GM12878 (cell line): ENCODE data around the gene TNIP2. TPM values are rescaled to one million over a fixed set of nuclear protein-coding genes. Genes with fewer than 3 reads are reported as not detected.

Experiments
- ATAC-seq: fragments of 200-7000 bp; cut with Tn5 transposase; 3 replicates; pipeline ENCODE4 v1.9.1; 2020; ENCODE audit warnings: mild to moderate bottlenecking, moderate library complexity
- BruUV-seq: library from RNA; stranded (reverse); fragments of 400-500 nt; replicated peaks from 2 replicates; lab custom pipeline; 2021; lab: Mats Ljungman, UMichigan
- CTCF ChIA-PET: fragments of 300-600 bp; sonication (Branson Sonifier 250); formaldehyde crosslinking; extraction: SDS; loops from one replicate; lab custom pipeline; 2021; ENCODE audit warnings: inconsistent platforms; lab: Yijun Ruan, JAX
- POLR2A ChIA-PET: fragments of 350-600 bp; formaldehyde crosslinking; extraction: SDS; loops from one replicate; lab custom pipeline; 2021; ENCODE audit warnings: inconsistent platforms; lab: Charles Lee
- RAD21 ChIA-PET: fragments of 300-600 bp; sonication (Branson Sonifier 250); formaldehyde crosslinking; loops from one replicate; lab custom pipeline; 2023; ENCODE audit warnings: antibody characterized with exemption; ENCODE audit not compliant: unreplicated experiment; lab: Charles Lee
- SMC1A ChIA-PET: fragments of 300-600 bp; sonication (Branson Sonifier 250); formaldehyde crosslinking; loops from one replicate; lab custom pipeline; 2023; ENCODE audit not compliant: unreplicated experiment, uncharacterized antibody; lab: Charles Lee
- DNase-seq: peaks from one replicate; pipeline ENCODE4 v3.0.0-alpha.2; 2011; ENCODE audit warnings: low read depth, low spot score
- FAIRE-seq: peaks from 3 replicates; lab custom pipeline; 2011; peaks lifted over from hg19 to GRCh38; lab: Jason Lieb, UNC
- H2AFZ ChIP-seq: 2 replicates; pipeline ENCODE4 v1.6.0; 2011; ENCODE audit warnings: low read depth, low read length, control low read depth; ENCODE audit not compliant: control insufficient read depth
- H3K27ac ChIP-seq: 2 replicates; pipeline ENCODE4 v1.5.1; 2011; ENCODE audit warnings: control low read depth; ENCODE audit not compliant: control insufficient read depth, insufficient read depth
- H3K27me3 ChIP-seq, 2 experiments: replicated peaks in 1 of 2; 2 replicates each; pipeline versions ENCODE4 v1.6.0 to v1.6.1; 2011; ENCODE audit warnings: low read length in 1 of 2; ENCODE audit not compliant: control insufficient read depth in 2 of 2, insufficient read depth in 2 of 2
- H3K36me3 ChIP-seq, 2 experiments: 2 replicates each; pipeline ENCODE4 v1.5.1; 2011; ENCODE audit warnings: low read length in 1 of 2; ENCODE audit not compliant: control insufficient read depth in 2 of 2, insufficient read depth in 2 of 2
- H3K4me1 ChIP-seq: 2 replicates; pipeline ENCODE4 v1.6.1; 2011; ENCODE audit warnings: mild to moderate bottlenecking, low read length, moderate library complexity, mixed read lengths; ENCODE audit not compliant: control insufficient read depth, insufficient read depth
- H3K4me2 ChIP-seq: 2 replicates; pipeline ENCODE4 v1.6.0; 2011; ENCODE audit warnings: control low read depth; ENCODE audit not compliant: control insufficient read depth, insufficient read depth
- H3K4me3 ChIP-seq: fragments of 200-600 bp; sonication (generic); 2 replicates; pipeline ENCODE4 v1.5.1; 2016
- H3K79me2 ChIP-seq: 2 replicates; pipeline ENCODE4 v1.6.0; 2011; ENCODE audit warnings: low read length; ENCODE audit not compliant: control insufficient read depth, insufficient read depth
- H3K9ac ChIP-seq: 2 replicates; pipeline ENCODE4 v1.8.0; 2011; ENCODE audit warnings: low read length, control low read depth, mixed read lengths; ENCODE audit not compliant: control insufficient read depth, insufficient read depth
- H3K9me3 ChIP-seq: replicated peaks from 3 replicates; pipeline ENCODE4 v1.5.1; 2011; ENCODE audit warnings: mild to moderate bottlenecking, low read length; ENCODE audit not compliant: control insufficient read depth, insufficient read depth
- H4K20me1 ChIP-seq: 2 replicates; pipeline ENCODE4 v1.6.0; 2011; ENCODE audit not compliant: control insufficient read depth, insufficient read depth
- BACH1 ChIP-seq: fragments of 450-650 bp; IDR thresholded peaks from 2 replicates; pipeline ENCODE4 v1.6.1; 2017; ENCODE audit warnings: mild to moderate bottlenecking, borderline replicate concordance
- EP300 ChIP-seq, 2 experiments: fragments of 150-350 bp in 1 of 2; IDR thresholded peaks; 2 replicates each; pipeline ENCODE4 v1.6.1; 2011 to 2012; ENCODE audit warnings: low read depth in 2 of 2, low read length in 2 of 2, borderline replicate concordance in 1 of 2, improper control_type of control experiment in 1 of 2, inconsistent platforms in 1 of 2; ENCODE audit not compliant: control insufficient read depth in 1 of 2
- GATAD2B ChIP-seq: fragments of 450-650 bp; conservative IDR thresholded peaks from 2 replicates; pipeline ENCODE4 v1.6.1; 2017; ENCODE audit warnings: low read depth, mild to moderate bottlenecking, moderate library complexity
- KLF5 ChIP-seq: fragments of 450-650 bp; IDR thresholded peaks from 2 replicates; pipeline ENCODE4 v1.6.1; 2014; ENCODE audit warnings: mild to moderate bottlenecking; ENCODE audit not compliant: partially characterized antibody
- NBN ChIP-seq: fragments of 450-650 bp; IDR thresholded peaks from 2 replicates; pipeline ENCODE4 v1.6.1; 2016
- NKRF ChIP-seq: fragments of 450-650 bp; conservative IDR thresholded peaks from 2 replicates; pipeline ENCODE4 v1.6.1; 2017; ENCODE audit warnings: mild to moderate bottlenecking, moderate library complexity
- PBX3 ChIP-seq: IDR thresholded peaks from 2 replicates; pipeline ENCODE4 v1.6.1; 2011; ENCODE audit warnings: mild to moderate bottlenecking, low read depth, low read length, moderate library complexity; ENCODE audit not compliant: insufficient replicate concordance
- POLR2A ChIP-seq: IDR thresholded peaks from 2 replicates; pipeline ENCODE4 v1.6.1; 2011; ENCODE audit warnings: low read depth, mild to moderate bottlenecking, low read length
- RAD51 ChIP-seq: fragments of 450-650 bp; IDR thresholded peaks from 2 replicates; pipeline ENCODE4 v1.6.1; 2016; ENCODE audit warnings: moderate library complexity, mild to moderate bottlenecking, inconsistent platforms
- RB1 ChIP-seq: fragments of 450-650 bp; formaldehyde crosslinking; IDR thresholded peaks from 2 replicates; pipeline ENCODE4 v1.6.1; 2017; ENCODE audit warnings: mild to moderate bottlenecking, borderline replicate concordance
- SRF ChIP-seq, 2 experiments: IDR thresholded peaks; 2 replicates each; pipeline ENCODE4 v1.6.1; 2011; ENCODE audit warnings: low read depth in 2 of 2, low read length in 2 of 2, mild to moderate bottlenecking in 1 of 2, moderate library complexity in 1 of 2
- STAT3 ChIP-seq: IDR thresholded peaks from 2 replicates; pipeline ENCODE4 v1.6.1; 2011; ENCODE audit warnings: low read depth, low read length, improper control_type of control experiment
- SUPT20H ChIP-seq: IDR thresholded peaks from 2 replicates; pipeline ENCODE4 v1.6.1; 2011; ENCODE audit warnings: low read depth, mild to moderate bottlenecking, low read length, moderate library complexity, borderline replicate concordance; ENCODE audit not compliant: control insufficient read depth
- TCF3 ChIP-seq: IDR thresholded peaks from 2 replicates; pipeline ENCODE4 v1.6.1; 2012; ENCODE audit warnings: low read depth, mild to moderate bottlenecking, low read length, borderline replicate concordance; ENCODE audit not compliant: insufficient read depth
- ZBTB4 ChIP-seq: fragments of 450-650 bp; formaldehyde crosslinking; IDR thresholded peaks from 2 replicates; pipeline ENCODE4 v1.4.0; 2022; ENCODE audit warnings: mild to moderate bottlenecking, moderate library complexity
- ZNF622 ChIP-seq: fragments of 450-650 bp; IDR thresholded peaks from 2 replicates; pipeline ENCODE4 v1.6.1; 2017; ENCODE audit warnings: mild to moderate bottlenecking, inconsistent platforms
- WGBS: methylation state at CpG from one replicate; pipeline ENCODE4 v1.1.6; 2016; ENCODE audit warnings: low lambda C conversion rate; ENCODE audit not compliant: insufficient replicate concordance, insufficient coverage; ENCODE audit errors: missing lambda C conversion rate; 5-methylcytosine and 5-hydroxymethylcytosine counted together
- in situ Hi-C: fragments of 300-500 bp; cut with MboI; formaldehyde crosslinking; loops from 9 replicates; pipeline ENCODE4 v1.14.3; 2018; ENCODE audit warnings: mixed read lengths
- intact Hi-C: fragments of 100-400 bp; cut with micrococcal nuclease; formaldehyde crosslinking; loops from one replicate; pipeline ENCODE4 v1.14.2; 2022; ENCODE audit not compliant: unreplicated experiment
- polyA plus RNA-seq, 11 experiments: library from polyadenylated mRNA; depleted of rRNA in 4 of 11; unstranded in 6 of 11; stranded (reverse) in 5 of 11; fragments of >200 nt; fragmentation: Nextera tagmentation in 4 of 11; fragmentation: Illumina TruSeq in 1 of 11; extraction: Ambion mirVana in 4 of 11; extraction: Trizol in 1 of 11; gene quantifications; 1 replicate in 1 of 11; 2 replicates in 10 of 11; pipeline versions ENCODE4 v1.2.1 to v1.2.3, GENCODE V29; 2011 to 2016; ENCODE audit warnings: inconsistent platforms in 2 of 11, missing spikeins in 2 of 11, low read depth in 1 of 11
- total RNA-seq, 4 experiments: library from RNA; depleted of rRNA in 3 of 4; stranded (reverse); fragments of >200 nt in 3 of 4; fragmentation: Illumina TruSeq in 1 of 4; extraction: Trizol in 1 of 4; gene quantifications; 2 replicates each; pipeline versions ENCODE4 v1.2.1 to v1.2.3, GENCODE V29; 2013 to 2021

The TNIP2 gene
- total and polyA plus RNA-seq, 10 of the 15 experiments (the other 5 are each of a cell fraction or from before 2014, with no cell fraction given), result 1.4 to 64.9 (median 45.5) TPM

- no peak for TF ChIP-seq STAT3
- no peak for TF ChIP-seq ZNF622
- TF ChIP-seq SUPT20H, result no peak
- TF ChIP-seq, all 136 proteins: peak for 0
These were observed 58.1 kb downstream of the TNIP2 start (continued) for GRCh38 chr4:2697995-2698414.

- Histone ChIP-seq H2AFZ (no peak overlapping the region), H3K4me2 (peak overlapping the region; percentile 41), H3K4me3 (peak overlapping the region; percentile 22; the same call in 1 of the 2 replicates), H3K79me2 (0 out of 2 replicates have a peak, but pooled peaks cover 2% of the 10 kb centered on the region), H3K27me3 (no peaks in the 10 kb centered on the region), H3K27ac (peak overlapping the region; percentile 90), H3K4me1 (peaks cover 32% of the 10 kb centered on the region), H4K20me1 (no peaks in the 10 kb centered on the region), H3K9me3 (no peaks in the 10 kb centered on the region), H3K36me3 (peaks cover 14 to 30% of the 10 kb centered on the region in 2 experiments), H3K9ac (peak overlapping the region; percentile 58)
- BruUV-seq, result no TSS peak
- under 1% methylated on average over 14 of the region's 14 CpGs for WGBS
- peak; percentile 97 for ATAC-seq
- SMC1A ChIA-PET, result interaction anchor here (0.8 to 3.5 kb wide), 20 partner anchors 8 to 212 kb away, joined by 3 to 31 read pairs (median 5); partner anchors contain the start of gene TNIP2
- peak; percentile 95 for FAIRE-seq
- POLR2A ChIA-PET, result interaction anchor here (0.5 to 2.0 kb wide), 13 partner anchors 10 to 240 kb away, joined by 3 to 15 read pairs (median 4); partner anchors contain the start of gene RNF4
- intact Hi-C loops, result loop anchor here (1.0 to 5.0 kb wide), 2 partner anchors 50 to 266 kb away; partner anchors contain the start of genes GRK4 and NOP14
- in situ Hi-C loops, result no loop called here
- RAD21 ChIA-PET, result interaction anchor here (0.7 to 2.5 kb wide), 21 partner anchors 9 to 258 kb away, joined by 3 to 24 read pairs (median 4); partner anchors contain the start of gene FAM193A
- peak; percentile 96 for DNase-seq
- CTCF ChIA-PET, result interaction anchor here (0.6 to 2.0 kb wide), 16 partner anchors 10 to 266 kb away, joined by 3 to 18 read pairs (median 3); partner anchors contain the start of gene TNIP2
- peak; percentile 97 for TF ChIP-seq TCF3
- peak; percentile 59 for TF ChIP-seq KLF5
- TF ChIP-seq RAD51, result 0 out of 2 replicates have a peak, but pooled peaks have one; percentile 11
- TF ChIP-seq RB1, result no peak
- TF ChIP-seq PBX3, result peak; percentile 38
- peak; percentile 41; the same call in 1 of the 2 replicates for TF ChIP-seq POLR2A
- no peak; the same call in 1 of the 2 replicates for TF ChIP-seq NKRF
- TF ChIP-seq EP300 (IDR thresholded peaks at IDR 0.05; ENCODE audit: borderline replicate concordance in 1 of 2, control insufficient read depth in 1 of 2, low read depth in 2 of 2, low read length in 2 of 2), result peak; percentile 75 to 94
- no peak for TF ChIP-seq ZBTB4 (CRISPR knock-in tag)
- TF ChIP-seq BACH1, result peak; percentile 49; the same call in 1 of the 2 replicates
- no peak for TF ChIP-seq SRF (IDR thresholded peaks at IDR 0.05; ENCODE audit: low read depth in 2 of 2, low read length in 2 of 2)
- peak; percentile 97 for TF ChIP-seq NBN
- peak; percentile 88 for TF ChIP-seq GATAD2B
These were observed 59.7 kb downstream of the TNIP2 start for GRCh38 chr4:2696423-2696822.
